ENCODE measurements around the gene RGL3.
"Not testable (repeated sequence)": the region's sequence is repeated elsewhere in the genome, so short reads cannot be mapped to it uniquely, and the experiment has no call there.

The RGL3 gene

DNA sequence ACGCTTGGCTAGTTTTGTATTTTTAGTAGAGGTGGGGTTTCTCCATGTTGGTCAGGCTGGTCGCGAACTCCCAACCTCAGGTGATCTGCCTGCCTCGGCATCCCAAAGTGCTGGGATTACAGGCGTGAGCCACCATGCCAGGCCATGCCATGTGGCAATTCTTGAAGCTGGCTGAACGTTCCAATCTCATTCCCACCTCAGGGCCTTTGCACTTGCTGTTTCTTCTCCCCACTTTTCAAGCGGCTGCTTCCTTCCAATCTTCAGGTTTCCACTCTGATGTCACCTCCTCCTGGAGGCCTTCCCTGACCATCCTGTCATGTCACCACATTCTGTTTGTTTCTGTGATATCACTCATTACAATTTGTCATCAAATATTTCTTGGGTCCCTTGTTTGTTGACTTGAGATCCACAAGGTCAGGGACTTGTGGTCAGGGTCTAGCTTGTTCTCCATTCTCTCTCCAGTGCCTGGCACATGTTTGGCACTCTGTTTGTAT, 39.2 kb downstream of the RGL3 start:
- DNase-seq, result no peak

DNA sequence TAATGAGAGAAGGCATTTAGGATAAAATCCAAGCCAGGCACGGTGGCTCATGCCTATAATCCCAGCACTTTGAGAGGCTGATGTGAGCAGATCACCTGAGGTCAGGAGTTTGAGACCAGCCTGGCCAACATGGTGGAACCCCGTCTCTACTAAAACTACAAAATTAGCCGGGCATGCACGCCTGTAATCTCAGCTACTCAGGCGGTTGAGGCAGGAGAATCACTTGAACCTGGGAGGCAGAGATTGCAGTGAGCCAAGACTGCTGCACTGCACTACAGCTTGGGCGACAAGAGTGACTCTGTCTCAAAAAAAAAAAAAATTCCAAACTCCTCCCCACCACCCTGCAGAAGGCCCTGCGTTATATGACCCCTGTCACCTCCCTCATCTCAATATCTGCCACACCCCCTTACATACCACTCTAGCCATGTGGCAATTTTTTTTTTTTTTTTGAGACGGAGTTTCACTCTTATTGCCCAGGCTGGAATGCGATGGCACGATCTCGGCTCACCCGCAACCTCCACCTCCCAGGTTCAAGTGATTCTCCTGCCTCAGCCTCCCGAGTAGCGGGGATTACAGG, 39.8 kb downstream of the RGL3 start:
- DNase-seq, result not testable (repeated sequence)

DNA sequence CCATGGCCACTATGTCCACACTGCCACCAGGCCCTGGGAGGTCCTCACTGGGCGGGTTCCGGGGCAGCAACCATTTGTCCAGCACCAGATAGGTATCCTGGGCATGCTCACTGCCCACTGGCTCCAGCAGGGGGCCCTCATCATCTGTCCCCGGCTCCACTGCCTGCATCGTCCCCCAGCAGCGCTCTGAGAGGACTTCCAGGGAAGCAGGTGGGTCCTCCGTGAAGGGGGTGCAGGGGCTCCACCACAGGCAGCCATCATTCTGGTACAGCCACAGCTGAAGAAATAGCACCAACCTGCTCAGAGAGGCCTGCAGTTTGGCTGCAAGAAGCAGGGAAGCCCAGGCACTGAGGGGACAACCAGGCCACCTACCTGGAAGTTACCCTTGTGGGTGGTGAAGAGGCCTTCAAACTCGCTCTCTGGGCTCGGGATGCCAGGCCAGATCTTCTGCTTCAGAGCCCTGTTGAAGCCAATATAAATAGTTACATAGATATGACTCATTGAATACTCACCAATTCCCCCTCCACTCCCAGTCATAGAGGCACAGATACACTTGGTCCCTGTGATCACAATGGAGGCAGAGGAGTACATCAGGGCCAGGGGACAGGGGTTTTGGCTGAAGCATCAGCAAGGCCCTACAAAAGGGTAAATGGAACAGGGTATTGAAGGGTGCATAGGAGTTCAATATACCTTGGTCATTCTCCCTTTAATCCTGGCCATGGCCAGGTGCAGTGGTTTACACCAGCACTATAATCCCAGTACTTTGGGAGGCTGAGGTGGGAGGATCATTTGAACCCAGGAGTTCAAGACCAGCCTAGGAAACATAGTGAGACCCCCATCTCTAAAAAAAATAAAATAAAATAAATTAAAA, 40.6 kb downstream of the RGL3 start:
- peak; percentile 44 for DNase-seq

DNA sequence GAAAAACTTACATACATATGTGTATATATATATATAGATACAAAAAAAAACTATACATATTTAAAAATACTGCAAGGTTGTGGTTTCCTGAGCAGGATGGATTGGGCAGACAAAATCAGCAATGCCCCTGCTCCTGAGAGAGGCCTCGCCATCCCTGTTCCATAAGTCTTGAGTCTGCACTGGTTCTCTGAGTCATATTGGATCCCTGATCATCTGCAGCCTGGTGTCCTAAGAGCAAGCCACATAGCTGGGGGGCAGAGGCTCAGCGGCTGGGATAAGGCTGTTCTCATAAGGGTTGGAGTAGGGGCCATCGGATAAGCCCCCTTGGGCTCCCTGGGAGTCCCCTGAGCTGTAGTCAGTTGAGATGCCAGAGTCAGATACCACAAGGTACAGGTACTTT, 41.4 kb downstream of the RGL3 start:
- no peak for DNase-seq

DNA sequence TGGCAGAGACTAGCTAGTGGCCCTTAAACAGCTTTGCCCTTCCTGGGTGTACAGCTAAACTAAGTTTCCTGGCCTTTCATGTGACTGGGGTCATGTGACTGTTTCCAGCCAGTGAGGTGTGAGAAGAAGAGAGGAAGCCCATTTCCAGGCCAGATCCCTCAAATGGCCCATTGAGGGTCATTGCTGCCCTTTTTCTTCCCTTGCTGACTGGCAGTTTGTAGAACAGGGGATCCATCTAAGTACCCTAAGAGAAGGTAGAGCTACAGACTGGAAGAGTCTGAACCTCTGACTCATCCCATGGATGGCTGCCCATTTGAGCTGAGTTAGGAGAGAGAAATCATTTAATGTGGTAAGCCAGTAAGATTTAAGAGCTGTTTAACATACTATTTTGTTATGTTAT, 41.9 kb downstream of the RGL3 start:
- DNase-seq, result no peak

DNA sequence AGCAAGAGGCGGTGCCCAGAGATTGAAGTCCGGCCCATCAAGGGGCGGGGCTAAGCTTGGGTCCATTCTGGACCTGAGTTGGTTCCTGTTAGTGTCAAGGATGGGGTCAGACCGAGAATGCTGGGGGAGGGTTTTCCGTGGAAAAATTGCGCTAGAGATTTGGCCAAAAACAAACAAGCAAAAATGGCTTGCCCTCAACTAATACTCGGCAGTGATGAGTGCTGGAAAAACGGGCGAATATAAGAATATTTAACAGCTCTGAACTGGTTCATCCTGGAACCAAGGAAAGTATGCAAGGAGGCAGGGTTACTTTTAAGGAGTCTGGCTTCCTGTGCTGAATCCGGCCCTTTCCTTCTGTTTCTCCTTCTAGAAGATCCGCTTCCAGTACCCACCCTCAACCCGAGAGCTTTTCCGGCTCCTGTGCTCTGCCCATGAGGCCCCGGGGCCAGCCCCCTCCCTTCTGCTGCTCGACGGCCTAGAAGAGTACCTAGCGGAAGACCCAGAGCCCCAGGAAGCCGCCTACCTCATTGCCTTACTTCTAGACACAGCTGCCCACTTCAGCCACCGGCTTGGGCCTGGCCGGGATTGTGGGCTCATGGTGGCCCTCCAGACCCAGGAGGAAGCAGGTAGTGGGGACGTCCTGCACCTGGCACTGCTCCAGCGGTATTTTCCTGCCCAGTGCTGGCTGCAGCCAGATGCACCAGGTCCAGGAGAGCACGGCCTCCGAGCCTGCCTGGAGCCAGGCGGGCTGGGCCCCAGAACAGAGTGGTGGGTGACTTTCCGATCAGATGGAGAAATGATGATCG, 43.8 kb downstream of the RGL3 start:
- peak; percentile 17 for DNase-seq

DNA sequence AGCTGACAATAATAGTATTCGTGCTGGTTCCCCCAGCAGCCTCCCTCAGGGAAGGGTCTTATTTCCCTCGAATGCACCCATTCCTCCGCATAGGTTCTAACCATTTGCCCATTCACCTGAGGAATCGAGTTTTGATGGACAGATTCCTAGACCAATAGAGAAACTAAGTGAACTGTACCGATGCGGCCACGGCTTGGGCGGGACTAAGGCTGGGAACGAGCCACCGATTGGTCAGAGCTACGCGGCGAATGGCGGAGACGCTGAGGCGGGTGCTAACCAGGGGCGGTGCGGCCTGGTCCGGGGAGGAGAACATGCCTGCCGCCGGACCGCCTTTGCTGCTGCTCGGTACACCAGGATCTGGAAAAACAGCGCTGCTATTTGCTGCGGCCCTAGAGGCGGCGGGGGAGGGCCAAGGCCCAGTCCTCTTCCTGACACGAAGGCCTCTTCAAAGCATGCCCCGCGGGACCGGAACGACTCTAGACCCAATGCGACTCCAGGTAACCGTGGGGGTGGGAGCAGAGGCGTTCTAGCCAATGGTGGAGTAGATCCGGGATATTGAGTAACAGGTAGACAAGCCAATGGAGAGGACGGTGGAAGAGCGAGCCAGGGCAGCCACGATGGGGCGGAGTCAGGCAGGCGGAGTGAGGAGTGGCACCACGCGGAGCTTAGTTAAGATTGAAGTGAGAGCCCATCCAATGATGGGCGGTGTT, 44.5 kb downstream of the RGL3 start, which contains the start of gene SWSAP1:
SWSAP1 (plus strand) TSS at position 234 of the 710 bp plus-strand sequence; CDS start at position 249, 15 bp downstream.
- DNase-seq, result peak; percentile 99

DNA sequence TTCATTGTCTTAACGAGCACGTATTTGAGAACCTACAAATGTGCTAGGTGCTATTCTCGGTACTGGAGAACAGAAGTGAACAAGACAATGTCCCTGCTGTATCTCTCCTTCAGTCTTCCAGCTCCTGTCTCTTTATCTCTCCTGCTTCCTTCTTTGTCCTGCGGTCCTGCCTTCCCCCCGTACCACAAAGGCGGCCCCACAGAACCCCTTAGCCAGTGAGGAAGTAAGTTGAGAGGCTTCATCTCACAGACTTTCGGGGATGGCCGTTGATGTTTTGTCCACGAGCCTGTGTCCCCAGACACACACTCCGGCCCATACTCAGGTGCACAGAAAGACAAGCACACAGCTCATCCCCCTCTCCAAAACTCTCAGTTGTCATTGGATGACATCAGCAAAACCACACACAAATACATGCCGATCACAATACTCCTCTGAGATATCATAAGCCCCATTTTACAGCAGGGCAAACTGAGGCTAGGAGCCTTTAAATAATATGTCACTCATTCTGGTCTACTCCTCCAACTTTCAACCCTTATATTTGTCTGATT, 45.2 kb downstream of the RGL3 start:
- DNase-seq, result no peak

DNA sequence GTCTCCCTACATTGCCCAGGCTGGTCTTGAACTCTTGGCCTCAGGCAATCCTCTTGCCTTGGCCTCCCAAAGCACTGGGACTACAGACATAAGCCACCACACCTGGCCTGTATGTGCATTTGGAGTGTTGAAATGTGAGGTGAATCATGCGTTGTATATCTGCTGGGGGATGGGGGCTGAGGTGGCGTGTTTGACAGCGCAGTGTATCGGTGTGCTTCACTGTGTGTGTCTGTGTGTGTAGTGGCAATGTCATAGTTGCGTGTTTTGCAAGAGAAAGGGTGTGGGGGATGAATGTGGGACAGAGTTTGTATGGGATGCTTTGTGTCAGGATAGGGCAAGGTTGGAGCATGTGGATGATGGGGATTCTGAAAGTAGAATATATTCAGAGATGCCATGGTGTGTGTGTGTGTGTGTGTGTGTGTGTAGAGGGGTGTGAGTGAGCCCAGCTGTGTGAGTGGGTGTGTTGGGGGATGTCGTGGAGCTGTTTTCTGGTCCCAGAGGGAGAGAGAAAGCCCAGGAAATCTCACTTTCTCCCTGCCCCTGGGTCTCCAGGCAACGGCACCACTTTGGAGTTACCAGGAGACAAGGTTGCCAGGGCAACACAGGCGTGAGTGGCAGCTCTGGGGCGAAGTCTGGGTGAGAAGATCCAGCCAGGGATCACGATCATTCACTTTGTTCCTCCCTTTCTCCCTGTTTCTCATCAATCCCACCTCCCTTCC, 45.8 kb downstream of the RGL3 start:
- DNase-seq, result peak; percentile 87

DNA sequence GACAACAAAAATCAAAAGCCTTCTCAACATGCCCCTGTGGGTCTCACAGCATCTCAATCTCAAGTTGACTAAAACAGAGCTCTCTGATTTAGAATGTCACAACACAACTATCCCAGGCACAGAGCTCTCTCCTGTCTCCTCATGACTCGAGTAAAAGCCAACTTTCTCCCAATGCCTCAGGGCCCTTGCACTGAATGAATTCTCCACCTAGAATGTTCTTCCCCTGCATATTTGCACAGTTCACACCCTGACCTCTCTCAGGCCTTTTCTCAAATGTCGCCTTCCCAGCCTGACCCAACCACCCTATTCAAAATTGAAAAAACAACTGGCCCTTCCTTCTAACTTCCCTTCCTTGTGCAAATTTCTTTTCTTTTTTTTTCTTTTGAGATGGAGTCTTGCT, 48.4 kb downstream of the RGL3 start:
- no peak for DNase-seq

DNA sequence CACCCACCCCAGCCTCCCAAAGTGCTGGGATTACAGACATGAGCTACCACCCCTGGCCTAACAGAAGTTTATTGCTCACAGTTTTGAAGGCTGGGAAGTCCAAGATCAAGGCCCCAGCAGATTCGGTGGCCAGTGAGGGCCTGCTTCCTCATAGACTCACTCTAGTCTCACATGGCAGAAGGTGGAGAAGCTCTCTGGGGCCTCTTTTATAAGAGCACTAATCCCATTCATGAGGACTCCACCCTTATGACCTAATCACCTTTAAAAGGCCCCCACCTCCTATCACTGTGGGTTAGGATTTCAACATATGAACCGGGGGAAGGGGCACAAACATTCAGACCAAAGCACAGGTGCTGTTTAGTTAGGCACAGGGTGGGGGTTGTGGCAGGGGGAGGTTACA, 51.6 kb downstream of the RGL3 start:
- DNase-seq, result no peak

DNA sequence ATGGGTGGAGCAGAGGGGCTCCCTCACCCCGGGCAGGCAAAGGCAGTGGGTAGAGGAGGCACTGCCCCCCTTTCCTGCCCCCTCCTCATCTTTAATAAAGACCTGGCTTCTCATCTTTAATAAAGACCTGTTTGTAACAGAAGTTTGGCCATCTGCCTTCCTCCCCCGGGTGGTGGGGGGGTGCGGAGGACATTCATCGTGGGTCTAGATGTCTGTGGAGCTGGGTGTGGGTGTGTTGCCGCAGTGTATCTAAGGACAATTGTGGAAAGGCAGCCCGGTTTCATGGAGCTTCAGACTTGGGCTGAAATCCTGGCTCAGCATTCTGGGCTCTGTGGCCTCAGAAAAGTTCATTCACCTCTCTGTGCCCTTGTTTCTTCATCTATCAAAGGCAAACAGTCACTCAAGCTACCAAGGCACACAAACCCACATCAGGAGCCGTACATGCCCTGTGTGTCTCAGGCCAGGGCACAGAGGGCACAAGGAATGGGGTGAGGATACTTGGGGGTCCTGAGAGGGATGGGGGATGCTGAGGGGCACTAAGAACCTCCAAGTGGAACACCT, 53.5 kb downstream of the RGL3 start:
- no peak for DNase-seq

DNA sequence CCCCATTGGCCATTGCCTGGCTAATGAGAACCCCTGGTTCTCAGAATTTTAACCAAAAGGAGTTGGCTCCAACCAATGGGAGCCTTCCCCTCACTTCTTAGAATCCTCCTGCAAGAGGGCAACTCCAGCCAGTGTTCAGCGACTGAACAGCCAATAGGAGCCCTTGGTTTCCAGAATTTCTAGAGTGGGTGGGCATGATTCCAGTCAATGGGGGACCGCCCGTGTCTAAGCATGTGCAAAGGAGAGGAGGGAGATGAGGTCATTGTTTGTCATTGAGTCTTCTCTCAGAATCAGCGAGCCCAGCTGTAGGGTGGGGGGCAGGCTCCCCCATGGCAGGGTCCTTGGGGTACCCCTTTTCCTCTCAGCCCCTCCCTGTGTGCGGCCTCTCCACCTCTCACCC, 54.2 kb downstream of the RGL3 start:
- no peak for DNase-seq

DNA sequence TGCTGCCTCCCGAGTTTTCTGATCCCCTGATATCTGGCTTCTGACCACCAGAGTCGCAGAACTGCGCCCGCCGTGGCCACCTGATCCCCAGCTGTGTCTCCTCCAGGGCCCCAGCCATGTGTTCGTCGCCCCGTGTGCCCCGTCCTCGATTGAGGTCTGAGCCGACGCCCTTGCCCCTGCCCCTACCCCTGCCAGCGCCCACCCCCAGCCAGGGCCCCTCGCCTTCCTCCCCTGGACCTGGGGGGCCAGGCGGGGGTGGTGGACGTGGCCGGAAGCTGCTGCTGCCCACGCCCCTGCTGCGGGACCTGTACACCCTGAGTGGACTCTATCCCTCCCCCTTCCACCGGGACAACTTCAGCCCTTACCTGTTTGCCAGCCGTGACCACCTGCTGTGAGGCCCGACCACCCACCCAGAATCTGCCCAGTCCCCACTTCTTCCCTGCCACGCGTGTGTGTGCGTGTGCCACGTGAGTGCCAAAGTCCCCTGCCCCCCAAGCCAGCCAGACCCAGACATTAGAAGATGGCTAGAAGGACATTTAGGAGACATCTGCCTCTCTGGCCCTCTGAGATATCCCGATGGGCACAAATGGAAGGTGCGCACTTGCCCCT, 54.7 kb downstream of the RGL3 start:
- DNase-seq, result no peak

DNA sequence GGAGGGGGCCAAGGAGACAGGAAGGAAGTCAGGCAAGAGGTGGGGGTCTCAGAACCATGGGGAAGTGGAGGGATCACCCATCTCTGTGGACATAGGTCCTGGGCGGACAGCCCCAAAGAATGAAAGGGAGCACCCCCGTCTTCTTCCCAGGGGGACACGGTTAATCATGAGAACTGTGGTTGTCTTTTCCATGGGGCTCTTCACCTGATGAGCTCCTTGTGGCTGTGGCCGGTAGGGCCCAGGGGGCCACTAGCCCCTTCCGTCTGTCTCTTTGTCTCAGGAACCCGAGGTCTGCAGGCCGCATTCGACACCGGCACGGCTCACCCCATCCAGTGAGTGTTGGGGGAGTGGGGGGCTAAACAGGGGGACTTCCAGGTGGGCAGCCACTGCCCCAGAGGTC, 55.2 kb downstream of the RGL3 start:
- no peak for DNase-seq

DNA sequence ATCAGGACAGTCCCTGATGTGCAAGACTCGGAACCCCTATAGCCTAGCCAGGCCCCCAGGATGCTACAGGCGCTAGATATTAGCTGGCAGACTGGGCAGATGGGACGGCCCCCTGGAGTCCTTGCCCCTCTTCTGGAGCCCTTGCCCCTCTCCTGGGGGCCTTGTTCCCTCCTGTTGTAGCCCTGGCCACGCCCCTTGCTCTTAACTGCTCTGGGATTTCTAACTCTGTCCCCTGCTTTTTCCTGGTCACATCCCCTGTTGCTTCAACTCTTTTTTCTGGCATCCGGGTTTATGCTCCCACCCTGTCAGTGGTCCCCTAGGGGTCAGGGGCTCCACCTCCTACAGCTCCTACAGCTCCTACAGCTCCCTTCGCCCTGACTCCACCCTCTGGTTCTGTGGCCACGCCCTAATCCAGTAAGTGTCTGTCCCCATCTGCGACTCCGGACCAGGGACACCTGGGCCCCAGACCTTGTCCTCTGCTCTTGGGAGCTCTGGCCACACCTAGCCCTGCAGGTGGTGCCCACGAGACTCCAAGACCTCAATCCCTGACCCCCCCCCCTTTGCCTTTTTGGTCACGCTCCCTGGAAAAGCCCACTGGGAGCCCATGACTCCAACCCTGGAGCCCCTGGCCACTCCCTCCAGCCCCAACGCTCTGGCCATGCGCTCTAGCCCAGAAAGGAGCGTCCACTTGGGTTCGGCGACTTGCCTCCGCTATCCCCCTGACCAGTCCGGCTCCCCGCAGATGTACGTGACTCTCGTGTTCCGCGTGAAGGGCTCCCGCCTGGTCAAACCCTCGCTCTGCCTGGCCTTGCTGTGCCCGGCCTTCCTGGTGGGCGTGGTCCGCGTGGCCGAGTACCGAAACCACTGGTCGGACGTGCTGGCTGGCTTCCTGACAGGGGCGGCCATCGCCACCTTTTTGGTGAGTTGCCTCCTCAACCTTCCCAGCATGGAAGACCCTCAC, 57.1 kb downstream of the RGL3 start:
- no peak for DNase-seq

DNA sequence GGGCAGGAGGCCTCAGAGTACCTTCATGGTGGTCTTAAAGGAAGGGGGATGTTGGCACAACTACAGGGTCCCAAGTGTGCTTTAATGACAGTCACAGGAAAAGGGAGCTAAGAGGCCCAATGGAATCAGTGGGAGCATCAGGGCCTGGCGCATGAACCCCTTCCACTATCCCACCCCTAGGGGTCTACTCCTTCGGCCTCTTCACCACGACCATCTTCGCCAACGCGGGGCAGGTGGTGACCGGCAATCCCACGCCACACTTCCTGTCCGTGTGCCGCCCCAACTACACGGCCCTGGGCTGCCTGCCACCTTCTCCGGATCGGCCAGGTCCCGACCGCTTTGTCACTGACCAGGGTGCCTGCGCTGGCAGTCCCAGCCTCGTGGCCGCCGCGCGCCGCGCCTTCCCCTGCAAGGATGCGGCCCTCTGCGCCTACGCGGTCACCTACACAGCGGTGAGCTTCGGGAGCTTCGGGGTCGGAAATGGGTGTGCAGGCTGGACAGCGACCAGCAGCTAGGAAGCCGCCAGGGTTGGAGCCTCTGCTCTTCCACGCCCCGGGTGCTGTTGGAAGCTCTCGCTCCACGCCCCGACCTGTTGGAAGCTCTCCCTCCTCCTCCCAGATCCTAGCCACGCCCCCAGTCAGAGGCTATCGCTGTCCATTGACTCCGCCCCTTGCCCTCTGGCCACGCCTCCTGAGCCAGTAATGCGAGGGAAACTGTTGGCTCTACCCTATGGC, 57.9 kb downstream of the RGL3 start:
- DNase-seq, result no peak

DNA sequence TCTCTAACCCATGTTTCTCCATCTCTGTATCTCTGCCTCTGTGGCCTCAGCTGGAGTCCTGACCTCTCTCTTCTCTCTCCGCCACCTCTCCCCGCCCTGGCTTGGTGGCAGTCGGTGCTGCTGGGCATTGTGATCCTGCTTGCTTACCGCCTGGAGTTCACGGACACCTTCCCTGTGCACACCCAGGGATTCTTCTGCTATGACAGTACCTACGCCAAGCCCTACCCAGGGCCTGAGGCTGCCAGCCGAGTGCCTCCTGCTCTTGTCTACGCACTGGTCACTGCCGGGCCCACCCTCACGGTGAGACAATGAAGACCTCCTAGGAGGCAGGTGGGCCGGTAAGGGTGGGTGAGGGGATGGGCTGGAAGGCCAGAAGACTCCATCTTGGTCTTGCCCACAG, 59.7 kb downstream of the RGL3 start:
- no peak for DNase-seq

All from NCI-H1436 (cell line).